ENCODE measurements around the gene ADTRP.

GRCh38 chr6:11727998-11728961 is 50.3 kb downstream of the ADTRP start:
- TF ChIP-seq SNAI2 (CRISPR knock-in tag; IDR thresholded peaks at IDR 0.05): no peak
- TF ChIP-seq ZFP3 (CRISPR knock-in tag; IDR thresholded peaks at IDR 0.05): no peak
- TF ChIP-seq TCF4 (CRISPR knock-in tag; IDR thresholded peaks at IDR 0.05; ENCODE audit: borderline replicate concordance): no peak
- no peak for TF ChIP-seq BACH2 (CRISPR knock-in tag; IDR thresholded peaks at IDR 0.05; ENCODE audit: borderline replicate concordance)
- no peak for TF ChIP-seq ARNTL (CRISPR knock-in tag; IDR thresholded peaks at IDR 0.05; ENCODE audit: borderline replicate concordance, low read depth)
- TF ChIP-seq, protein P1, sequence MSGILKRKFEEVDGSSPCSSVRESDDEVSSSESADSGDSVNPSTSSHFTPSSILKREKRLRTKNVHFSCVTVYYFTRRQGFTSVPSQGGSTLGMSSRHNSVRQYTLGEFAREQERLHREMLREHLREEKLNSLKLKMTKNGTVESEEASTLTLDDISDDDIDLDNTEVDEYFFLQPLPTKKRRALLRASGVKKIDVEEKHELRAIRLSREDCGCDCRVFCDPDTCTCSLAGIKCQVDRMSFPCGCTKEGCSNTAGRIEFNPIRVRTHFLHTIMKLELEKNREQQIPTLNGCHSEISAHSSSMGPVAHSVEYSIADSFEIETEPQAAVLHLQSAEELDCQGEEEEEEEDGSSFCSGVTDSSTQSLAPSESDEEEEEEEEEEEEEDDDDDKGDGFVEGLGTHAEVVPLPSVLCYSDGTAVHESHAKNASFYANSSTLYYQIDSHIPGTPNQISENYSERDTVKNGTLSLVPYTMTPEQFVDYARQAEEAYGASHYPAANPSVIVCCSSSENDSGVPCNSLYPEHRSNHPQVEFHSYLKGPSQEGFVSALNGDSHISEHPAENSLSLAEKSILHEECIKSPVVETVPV (CRISPR knock-in tag; IDR thresholded peaks at IDR 0.05): no peak
- no peak for TF ChIP-seq RARB (CRISPR knock-in tag; IDR thresholded peaks at IDR 0.05)

Measured in SK-N-SH treated with all-trans-retinoic acid at 6 μM for 48 hours (cell line).